BLaER1 treated with 17β-estradiol and CSF1 and Interleukin-3, amounts not matched to agents 10 nM and 100 nM (cell line): ENCODE measurements around the gene ADAMTS13.
"Not testable (repeated sequence)": the region's sequence is repeated elsewhere in the genome, so short reads cannot be mapped to it uniquely, and the experiment has no call there.

Source experiments
- H3K27ac ChIP-seq, 11 experiments: shearing (Covaris generic); formaldehyde crosslinking; 2 replicates each; pipeline ENCODE4 v1.8.1; 2022
- H3K27me3 ChIP-seq, 11 experiments: shearing (Covaris generic); formaldehyde crosslinking; 2 replicates each; pipeline ENCODE4 v1.8.1; 2022
- H3K36me3 ChIP-seq, 11 experiments: shearing (Covaris generic); formaldehyde crosslinking; 2 replicates each; pipeline ENCODE4 v1.8.1; 2022
- H3K4me1 ChIP-seq, 10 experiments: shearing (Covaris generic); formaldehyde crosslinking; 2 replicates each; pipeline ENCODE4 v1.8.1; 2022
- H3K4me2 ChIP-seq, 11 experiments: shearing (Covaris generic); formaldehyde crosslinking; 2 replicates each; pipeline ENCODE4 v1.8.1; 2022
- H3K4me3 ChIP-seq, 10 experiments: shearing (Covaris generic); formaldehyde crosslinking; 2 replicates each; pipeline ENCODE4 v1.8.1; 2022
- H3K9ac ChIP-seq, 11 experiments: shearing (Covaris generic); formaldehyde crosslinking; 2 replicates each; pipeline ENCODE4 v1.8.1; 2022
- H3K9me3 ChIP-seq, 11 experiments: shearing (Covaris generic); formaldehyde crosslinking; replicated peaks in 1 of 11; 2 replicates each; pipeline ENCODE4 v1.8.1; 2022
- H4K20me1 ChIP-seq, 11 experiments: shearing (Covaris generic); formaldehyde crosslinking; 2 replicates each; pipeline ENCODE4 v1.8.1; 2022
- Cebpa-rat ChIP-seq, 11 experiments: shearing (Covaris generic); IDR thresholded peaks; 2 replicates each; pipeline ENCODE4 v1.8.1; 2022

The ADAMTS13 gene

GRCh38 chr9:133439337-133439736, 17.2 kb downstream of the ADAMTS13 start:
- no peaks in the 10 kb centered on the region for H3K36me3 ChIP-seq
- peak overlapping the region in 8 of 11 experiments; percentile 90 to 99 (median 96); a peak in 12 of 22 replicates for H3K4me2 ChIP-seq
- H3K9ac ChIP-seq = no peak overlapping the region
- no peaks in the 10 kb centered on the region for H4K20me1 ChIP-seq
- H3K27me3 ChIP-seq = no peaks in the 10 kb centered on the region
- no peaks in the 10 kb centered on the region for H3K9me3 ChIP-seq
- peak overlapping the region in 3 of 11 experiments; percentile 78 to 86 (median 86); a peak in 4 of 22 replicates for H3K27ac ChIP-seq
- peaks cover 21 to 99% (median 90%) of the 10 kb centered on the region in 10 experiments for H3K4me1 ChIP-seq
- H3K4me3 ChIP-seq = no peak overlapping the region
- TF ChIP-seq Cebpa-rat (IDR thresholded peaks at IDR 0.05) = no peak

DNA sequence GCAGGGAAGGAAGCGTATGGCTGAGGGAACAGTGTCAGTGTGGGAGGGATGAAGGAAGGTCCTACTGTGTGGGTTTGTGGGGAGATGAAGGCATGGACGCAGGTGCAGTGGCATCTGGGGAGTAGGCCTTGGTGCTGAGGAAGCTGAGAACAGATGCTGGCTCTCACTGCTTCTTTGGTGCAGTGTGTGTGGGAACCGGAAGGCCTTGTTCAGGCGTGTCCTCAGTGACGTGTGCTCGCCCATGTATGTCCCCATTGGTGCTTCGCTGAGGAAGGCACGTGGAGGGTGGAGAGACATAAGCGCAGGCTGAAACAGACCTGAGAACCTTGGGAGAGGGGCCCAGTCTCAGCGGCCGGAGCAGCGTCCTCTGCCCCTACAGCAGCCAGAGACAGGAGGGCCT, 18.7 kb downstream of the ADAMTS13 start:
- H3K9ac ChIP-seq = peak overlapping the region in 10 of 11 experiments; percentile 15 to 78 (median 66); a peak in 19 of 22 replicates

DNA sequence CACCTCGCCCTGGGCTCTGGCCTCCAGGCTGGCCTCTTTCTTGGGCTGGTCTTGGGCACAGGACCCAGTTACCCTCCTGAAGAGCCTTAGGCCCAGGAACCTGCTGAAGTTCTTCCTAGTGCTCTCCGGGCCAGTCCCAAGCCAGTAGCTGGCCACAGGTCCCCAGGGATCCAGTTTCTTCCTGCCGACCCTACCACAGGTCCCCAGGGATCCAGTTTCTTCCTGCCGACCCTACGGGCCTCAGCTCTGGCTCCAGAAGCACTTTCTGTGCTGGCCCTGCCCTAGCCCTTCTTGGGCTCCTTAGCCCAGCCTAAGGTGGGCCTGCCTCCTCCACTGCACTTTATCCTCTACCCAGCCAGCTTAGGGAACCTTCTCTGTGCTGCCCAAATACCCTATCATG, 19.4 kb downstream of the ADAMTS13 start:
- TF ChIP-seq Cebpa-rat (IDR thresholded peaks at IDR 0.05) = no peak
- H4K20me1 ChIP-seq = no peaks in the 10 kb centered on the region; a peak in 1 of 22 replicates
- H3K9ac ChIP-seq = peak overlapping the region in 10 of 11 experiments; percentile 15 to 78 (median 66); a peak in 19 of 22 replicates
- no peaks in the 10 kb centered on the region for H3K27me3 ChIP-seq
- peak overlapping the region in 7 of 10 experiments; percentile 21 to 51 (median 39); a peak in 13 of 20 replicates for H3K4me3 ChIP-seq
- no peaks in the 10 kb centered on the region for H3K36me3 ChIP-seq
- H3K4me1 ChIP-seq = peaks cover 21 to 90% (median 72%) of the 10 kb centered on the region in 10 experiments
- H3K9me3 ChIP-seq = no peaks in the 10 kb centered on the region
- H3K27ac ChIP-seq = peak overlapping the region in 10 of 11 experiments; percentile 62 to 86 (median 77); a peak in 20 of 22 replicates
- H3K4me2 ChIP-seq = peak overlapping the region; percentile 66 to 99 (median 91)

More for the DNA sequence above, 18.7 kb downstream of the ADAMTS13 start:
- Histone ChIP-seq H3K4me3 (peak overlapping the region in 6 of 10 experiments; percentile 21 to 51 (median 36); a peak in 9 of 20 replicates), H3K36me3 (no peaks in the 10 kb centered on the region), H3K4me1 (peaks cover 21 to 97% (median 78%) of the 10 kb centered on the region in 10 experiments), H4K20me1 (no peaks in the 10 kb centered on the region; a peak in 1 of 22 replicates), H3K27ac (peak overlapping the region in 10 of 11 experiments; percentile 62 to 86 (median 77); a peak in 20 of 22 replicates), H3K27me3 (no peaks in the 10 kb centered on the region), H3K9me3 (no peaks in the 10 kb centered on the region), H3K4me2 (peak overlapping the region; percentile 66 to 99 (median 91))
- TF ChIP-seq Cebpa-rat (IDR thresholded peaks at IDR 0.05) = no peak

- Histone ChIP-seq H3K4me2 (peak overlapping the region in 8 of 11 experiments; percentile 90 to 99 (median 96); a peak in 16 of 22 replicates), H4K20me1 (no peaks in the 10 kb centered on the region; a peak in 1 of 22 replicates), H3K4me3 (no peak overlapping the region), H3K27ac (peak overlapping the region in 1 of 11 experiments; percentile 86; a peak in 1 of 22 replicates), H3K27me3 (no peaks in the 10 kb centered on the region), H3K36me3 (no peaks in the 10 kb centered on the region), H3K9me3 (no peaks in the 10 kb centered on the region), H3K9ac (peak overlapping the region in 1 of 11 experiments; percentile 78; a peak in 1 of 22 replicates), H3K4me1 (peaks cover 21 to 74% (median 57%) of the 10 kb centered on the region in 10 experiments)
- TF ChIP-seq Cebpa-rat (IDR thresholded peaks at IDR 0.05) = no peak
These were observed 21.1 kb downstream of the ADAMTS13 start for GRCh38 chr9:133443248-133443647.

GRCh38 chr9:133443982-133444381, 21.8 kb downstream of the ADAMTS13 start:
- H3K9ac ChIP-seq = no peak overlapping the region
- H3K4me2 ChIP-seq = peak overlapping the region in 5 of 11 experiments; percentile 5 to 99 (median 95); a peak in 8 of 22 replicates
- H3K27me3 ChIP-seq = no peaks in the 10 kb centered on the region
- H3K27ac ChIP-seq = no peak overlapping the region
- H3K36me3 ChIP-seq = no peaks in the 10 kb centered on the region
- no peak for TF ChIP-seq Cebpa-rat (IDR thresholded peaks at IDR 0.05)
- H3K9me3 ChIP-seq = no peaks in the 10 kb centered on the region
- no peak overlapping the region for H3K4me3 ChIP-seq
- peaks cover 21 to 66% (median 51%) of the 10 kb centered on the region in 10 experiments for H3K4me1 ChIP-seq
- H4K20me1 ChIP-seq = no peaks in the 10 kb centered on the region; a peak in 1 of 22 replicates

DNA sequence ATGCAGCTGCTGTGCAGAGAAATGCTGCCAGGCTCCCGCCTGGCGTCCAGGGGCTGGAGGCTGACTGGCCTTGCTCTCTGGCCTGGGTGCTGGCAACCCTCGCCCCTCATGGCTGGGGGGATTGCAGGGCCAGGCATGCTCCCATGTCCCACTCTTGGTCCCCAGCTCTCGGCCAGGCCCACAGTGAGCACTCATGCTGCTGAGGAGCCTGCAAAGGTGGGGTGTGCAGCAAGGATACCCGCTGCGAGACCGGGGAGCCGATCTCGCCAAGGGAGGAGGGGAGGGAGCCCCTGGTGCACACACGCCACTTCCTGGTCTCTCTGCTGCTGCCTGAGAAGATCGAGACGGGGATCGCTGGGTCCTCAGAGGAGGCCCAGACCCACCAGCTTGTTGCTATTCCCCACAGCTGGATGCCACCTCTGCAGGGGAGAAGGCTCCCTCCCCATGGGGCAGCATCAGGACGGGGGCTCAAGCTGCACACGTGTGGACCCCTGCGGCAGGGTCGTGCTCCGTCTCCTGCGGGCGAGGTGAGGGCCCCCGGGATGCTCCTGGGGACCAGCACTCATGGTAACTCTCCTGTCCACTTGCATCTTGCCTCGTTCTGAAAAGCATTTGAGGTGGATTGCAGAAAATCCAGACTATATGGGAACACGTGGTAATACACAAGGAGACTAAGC, 23.3 kb downstream of the ADAMTS13 start:
- TF ChIP-seq Cebpa-rat (IDR thresholded peaks at IDR 0.05) = no peak
- H3K9me3 ChIP-seq = no peaks in the 10 kb centered on the region
- H3K4me3 ChIP-seq = no peak overlapping the region
- peak overlapping the region in 1 of 11 experiments; percentile 10; a peak in 1 of 22 replicates for H3K9ac ChIP-seq
- 0 out of 22 replicates have a peak overlapping the region, but pooled peaks of 1 of the 11 experiments have one; percentile 8 for H3K4me2 ChIP-seq
- H3K4me1 ChIP-seq = peaks cover 21 to 52% (median 36%) of the 10 kb centered on the region in 10 experiments
- H4K20me1 ChIP-seq = no peaks in the 10 kb centered on the region; a peak in 1 of 22 replicates
- H3K27me3 ChIP-seq = no peaks in the 10 kb centered on the region
- H3K36me3 ChIP-seq = no peaks in the 10 kb centered on the region
- no peak overlapping the region for H3K27ac ChIP-seq

DNA sequence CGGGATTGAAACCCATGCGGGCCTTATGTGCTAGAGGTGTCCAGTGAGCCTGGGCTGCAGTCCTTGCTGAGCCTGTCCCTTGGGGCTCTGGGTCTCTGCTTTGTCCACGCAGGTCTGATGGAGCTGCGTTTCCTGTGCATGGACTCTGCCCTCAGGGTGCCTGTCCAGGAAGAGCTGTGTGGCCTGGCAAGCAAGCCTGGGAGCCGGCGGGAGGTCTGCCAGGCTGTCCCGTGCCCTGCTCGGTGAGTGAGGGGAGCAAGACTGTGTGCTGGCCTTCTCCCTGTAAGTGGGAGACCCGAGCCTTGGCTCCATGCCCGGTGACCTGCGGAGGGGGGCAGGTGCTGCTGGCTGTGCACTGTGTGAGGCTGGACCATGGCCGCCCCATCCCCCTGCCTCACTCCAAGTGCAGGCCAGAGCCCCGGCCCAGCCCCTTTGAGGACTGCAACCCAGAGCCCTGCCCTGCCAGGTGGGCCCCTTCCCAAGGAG, 26.4 kb downstream of the ADAMTS13 start:
- no peak for TF ChIP-seq Cebpa-rat (IDR thresholded peaks at IDR 0.05)
- H3K27ac ChIP-seq = no peak overlapping the region
- H3K4me2 ChIP-seq = no peak overlapping the region
- H3K9me3 ChIP-seq = no peaks in the 10 kb centered on the region
- no peak overlapping the region for H3K4me3 ChIP-seq
- no peaks in the 10 kb centered on the region; a peak in 1 of 22 replicates for H4K20me1 ChIP-seq
- no peaks in the 10 kb centered on the region for H3K27me3 ChIP-seq
- H3K36me3 ChIP-seq = no peaks in the 10 kb centered on the region
- no peak overlapping the region for H3K9ac ChIP-seq
- peaks cover 0 to 22% (median 5%) of the 10 kb centered on the region in 10 experiments; a peak in 12 of 20 replicates for H3K4me1 ChIP-seq

- peaks cover 0 to 24% (median 13%) of the 10 kb centered on the region in 10 experiments; a peak in 15 of 20 replicates for H3K4me1 ChIP-seq
- no peak overlapping the region for H3K9ac ChIP-seq
- peaks cover 0 to 8% (median 0%) of the 10 kb centered on the region in 11 experiments; a peak in 1 of 22 replicates for H4K20me1 ChIP-seq
- no peak for TF ChIP-seq Cebpa-rat (IDR thresholded peaks at IDR 0.05)
- no peaks in the 10 kb centered on the region for H3K27me3 ChIP-seq
- no peak overlapping the region for H3K4me3 ChIP-seq
- H3K9me3 ChIP-seq = no peaks in the 10 kb centered on the region
- no peak overlapping the region for H3K4me2 ChIP-seq
- H3K36me3 ChIP-seq = no peaks in the 10 kb centered on the region
- no peak overlapping the region for H3K27ac ChIP-seq
These were observed 27.6 kb downstream of the ADAMTS13 start for GRCh38 chr9:133449760-133450159.

- H3K9ac ChIP-seq, H3K36me3 ChIP-seq, H3K9me3 ChIP-seq, H3K4me2 ChIP-seq, H3K4me3 ChIP-seq, H3K27ac ChIP-seq, H4K20me1 ChIP-seq, H3K27me3 ChIP-seq: not testable (repeated sequence)
- H3K4me1 ChIP-seq = peaks cover 0 to 27% (median 15%) of the 10 kb centered on the region in 10 experiments; a peak in 15 of 20 replicates
These were observed 29.7 kb downstream of the ADAMTS13 start for GRCh38 chr9:133451865-133452264.
